OCI-LY3 (cell line): ENCODE data around the gene IL11RA.

Experiments used
- H2AFZ ChIP-seq: fragments of 200-600, 300-600 bp; shearing (Covaris generic); 2 replicates; pipeline ENCODE4 v1.6.0; 2014; ENCODE audit warnings: antibody characterized with exemption, low read depth, low read length
- H3K27ac ChIP-seq: fragments of 200-600, 300-600 bp; sonication (generic); 2 replicates; pipeline ENCODE4 v1.5.1; 2014; ENCODE audit warnings: mild to moderate bottlenecking, low read length, moderate library complexity, mixed read lengths
- H3K27me3 ChIP-seq: fragments of 200-600, 300-600 bp; sonication (generic); 2 replicates; pipeline ENCODE4 v1.6.1; 2014; ENCODE audit warnings: low read depth, low read length, mixed read lengths
- H3K36me3 ChIP-seq: fragments of 200-600, 300-600 bp; sonication (generic); replicated peaks from 2 replicates; pipeline ENCODE3; 2014; ENCODE audit warnings: low read depth, low read length, mixed read lengths
- H3K4me1 ChIP-seq: fragments of 300-600, 200-600 bp; sonication (generic); 2 replicates; pipeline ENCODE4 v1.6.1; 2014; ENCODE audit warnings: low read length, mixed read lengths
- H3K4me2 ChIP-seq: fragments of 200-600, 300-600 bp; sonication (generic); 2 replicates; pipeline ENCODE4 v1.6.1; 2014; ENCODE audit warnings: low read length, mixed read lengths
- H3K4me3 ChIP-seq: fragments of 300-600, 200-600 bp; sonication (generic); 2 replicates; pipeline ENCODE4 v1.5.1; 2014; ENCODE audit warnings: antibody characterized with exemption, mild to moderate bottlenecking, low read length, moderate library complexity
- H3K79me2 ChIP-seq: fragments of 300-600, 200-600 bp; shearing (Covaris generic); 2 replicates; pipeline ENCODE4 v1.6.1; 2014; ENCODE audit warnings: mild to moderate bottlenecking, low read length, mixed read lengths
- H3K9ac ChIP-seq: fragments of 300-600, 200-600 bp; shearing (Covaris generic); 2 replicates; pipeline ENCODE4 v1.6.0; 2014; ENCODE audit warnings: mild to moderate bottlenecking, low read length, moderate library complexity
- H3K9me3 ChIP-seq: fragments of 200-600, 300-600 bp; shearing (Covaris generic); 2 replicates; pipeline ENCODE4 v1.6.1; 2014; ENCODE audit warnings: low read length, mixed read lengths; ENCODE audit not compliant: insufficient read depth
- H4K20me1 ChIP-seq: fragments of 200-600, 300-600 bp; sonication (generic); 2 replicates; pipeline ENCODE4 v1.6.1; 2016; ENCODE audit warnings: low read length, mixed read lengths; ENCODE audit not compliant: insufficient read depth
- EZH2phosphoT487 ChIP-seq: fragments of 200-600 bp; shearing (Covaris generic); IDR thresholded peaks from 2 replicates; pipeline ENCODE4 v1.6.1; 2018; ENCODE audit warnings: antibody characterized with exemption, mixed run types, low read depth
- TF ChIP-seq, protein P1 (sequence below): fragments of 200-600, 300-600 bp; sonication (generic); IDR thresholded peaks from 2 replicates; pipeline ENCODE4 v1.5.1; 2014; ENCODE audit warnings: antibody characterized with exemption, low read length, low read depth

Gene IL11RA

DNA sequence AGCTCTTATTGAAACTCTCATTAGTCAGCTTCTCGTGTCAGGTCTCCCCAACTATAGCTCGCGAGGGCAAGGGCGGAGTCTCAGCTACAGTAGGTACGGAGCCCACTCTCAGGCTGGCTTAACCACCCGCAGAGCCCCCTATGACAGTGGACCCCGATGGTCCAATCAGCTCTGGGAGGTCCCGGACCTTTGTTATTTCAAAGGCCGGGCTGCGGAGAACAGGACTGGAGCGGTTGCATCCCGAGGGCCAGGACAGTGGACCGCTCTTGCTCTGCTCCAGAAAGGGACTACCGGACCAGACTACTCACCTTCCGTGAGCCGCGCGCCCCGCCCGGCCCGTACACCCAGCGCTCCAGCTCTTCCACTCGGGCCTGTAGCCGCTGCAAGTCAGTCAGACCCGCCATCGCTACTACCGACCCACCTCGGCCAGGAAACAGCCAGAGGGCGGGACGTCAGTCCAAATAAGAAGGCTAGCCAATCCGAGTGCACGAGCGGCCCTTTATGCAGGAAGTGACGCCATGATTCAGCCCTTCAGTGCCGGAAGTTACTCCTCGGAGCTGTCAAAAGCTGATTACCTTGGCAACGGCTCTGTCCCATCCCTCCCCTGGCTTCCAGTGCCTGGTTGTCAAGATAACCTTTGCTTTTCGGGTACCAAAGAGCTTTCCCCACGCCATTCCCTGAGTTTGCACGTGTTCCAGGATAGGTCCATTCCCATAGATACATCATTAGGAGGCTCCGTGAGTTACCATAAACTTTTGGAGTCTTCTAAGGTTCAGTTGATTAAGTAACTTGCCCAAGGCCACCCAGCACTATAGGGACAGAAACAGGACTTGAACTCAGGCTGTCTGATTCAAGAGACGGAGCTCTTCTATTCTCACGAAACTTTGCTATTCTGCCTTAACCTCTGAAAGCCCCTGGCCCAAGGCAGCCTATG is 31.7 kb upstream of the IL11RA start, which contains the start of gene DCTN3:
DCTN3 (minus strand) TSS at position 435 of the 934 bp plus-strand sequence; CDS start at position 404, 31 bp downstream.
- TF ChIP-seq EZH2phosphoT487, result no peak
- TF ChIP-seq, protein P1, sequence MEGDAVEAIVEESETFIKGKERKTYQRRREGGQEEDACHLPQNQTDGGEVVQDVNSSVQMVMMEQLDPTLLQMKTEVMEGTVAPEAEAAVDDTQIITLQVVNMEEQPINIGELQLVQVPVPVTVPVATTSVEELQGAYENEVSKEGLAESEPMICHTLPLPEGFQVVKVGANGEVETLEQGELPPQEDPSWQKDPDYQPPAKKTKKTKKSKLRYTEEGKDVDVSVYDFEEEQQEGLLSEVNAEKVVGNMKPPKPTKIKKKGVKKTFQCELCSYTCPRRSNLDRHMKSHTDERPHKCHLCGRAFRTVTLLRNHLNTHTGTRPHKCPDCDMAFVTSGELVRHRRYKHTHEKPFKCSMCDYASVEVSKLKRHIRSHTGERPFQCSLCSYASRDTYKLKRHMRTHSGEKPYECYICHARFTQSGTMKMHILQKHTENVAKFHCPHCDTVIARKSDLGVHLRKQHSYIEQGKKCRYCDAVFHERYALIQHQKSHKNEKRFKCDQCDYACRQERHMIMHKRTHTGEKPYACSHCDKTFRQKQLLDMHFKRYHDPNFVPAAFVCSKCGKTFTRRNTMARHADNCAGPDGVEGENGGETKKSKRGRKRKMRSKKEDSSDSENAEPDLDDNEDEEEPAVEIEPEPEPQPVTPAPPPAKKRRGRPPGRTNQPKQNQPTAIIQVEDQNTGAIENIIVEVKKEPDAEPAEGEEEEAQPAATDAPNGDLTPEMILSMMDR, result no peak
- Histone ChIP-seq H3K4me2 (peak within 1 kb of the TSS; percentile 96), H3K27me3 (no peaks in the 10 kb centered on the region), H3K9me3 (no peaks in the 10 kb centered on the region), H4K20me1 (no peaks in the 10 kb centered on the region), H3K36me3 (no peaks in the 10 kb centered on the region), H3K79me2 (no peaks in the 10 kb centered on the region), H3K9ac (peak within 1 kb of the TSS; percentile 69), H3K4me3 (peak within 1 kb of the TSS; percentile 94), H2AFZ (peak within 1 kb of the TSS; percentile 97), H3K27ac (no peak within 1 kb of the TSS), H3K4me1 (peaks cover 12% of the 10 kb centered on the region)

DNA sequence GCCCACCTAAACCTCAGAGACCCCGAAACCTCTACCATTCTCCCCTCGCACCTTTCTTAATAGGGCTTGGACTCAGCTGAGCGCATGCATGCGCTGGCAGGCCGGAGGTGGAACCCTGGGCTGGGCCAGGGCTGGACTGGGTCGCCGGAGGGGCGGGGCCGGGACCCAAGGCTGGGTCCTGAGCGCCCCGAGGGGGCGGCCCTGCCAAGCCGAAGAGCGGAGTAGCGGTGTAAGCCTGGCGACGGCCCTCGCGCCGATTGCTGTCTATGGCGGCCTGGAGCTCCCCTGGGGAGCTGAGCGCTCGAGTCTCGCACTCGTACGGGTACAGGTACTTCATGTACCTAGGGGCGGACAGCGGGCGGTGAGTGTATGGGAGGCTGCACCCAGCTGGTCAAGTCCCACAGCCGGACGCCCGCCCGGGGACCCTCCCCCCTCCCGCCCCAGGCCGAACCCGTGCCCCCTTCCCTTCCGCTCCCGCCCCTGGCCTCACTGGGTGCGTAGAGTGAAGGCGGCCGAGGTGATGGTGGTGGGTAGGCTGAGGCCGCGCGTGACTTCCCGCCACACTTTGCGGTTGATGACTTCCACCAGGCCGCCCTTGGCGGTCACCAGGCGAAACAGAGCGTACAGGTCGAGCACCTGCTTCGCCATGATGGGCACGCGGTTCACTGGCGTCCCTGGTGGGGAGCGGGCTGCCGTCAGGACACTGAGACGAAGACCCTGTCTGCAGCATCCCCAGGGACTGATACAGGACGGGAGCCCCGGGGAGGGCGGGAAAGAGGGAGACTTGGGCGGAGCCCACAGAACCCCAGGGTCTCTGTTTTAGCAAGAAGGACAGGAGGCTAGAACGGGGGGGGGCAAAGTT is 28.4 kb upstream of the IL11RA start:
- Histone ChIP-seq H3K4me2 (no peak overlapping the region), H3K36me3 (no peaks in the 10 kb centered on the region), H4K20me1 (no peaks in the 10 kb centered on the region), H3K27ac (no peak overlapping the region), H3K4me1 (peaks cover 17% of the 10 kb centered on the region), H3K4me3 (no peak overlapping the region), H3K9ac (no peak overlapping the region), H3K9me3 (no peaks in the 10 kb centered on the region), H3K27me3 (peaks cover 31% of the 10 kb centered on the region), H3K79me2 (no peaks in the 10 kb centered on the region), H2AFZ (no peak overlapping the region)
- TF ChIP-seq, protein P1, result no peak
- no peak for TF ChIP-seq EZH2phosphoT487

DNA sequence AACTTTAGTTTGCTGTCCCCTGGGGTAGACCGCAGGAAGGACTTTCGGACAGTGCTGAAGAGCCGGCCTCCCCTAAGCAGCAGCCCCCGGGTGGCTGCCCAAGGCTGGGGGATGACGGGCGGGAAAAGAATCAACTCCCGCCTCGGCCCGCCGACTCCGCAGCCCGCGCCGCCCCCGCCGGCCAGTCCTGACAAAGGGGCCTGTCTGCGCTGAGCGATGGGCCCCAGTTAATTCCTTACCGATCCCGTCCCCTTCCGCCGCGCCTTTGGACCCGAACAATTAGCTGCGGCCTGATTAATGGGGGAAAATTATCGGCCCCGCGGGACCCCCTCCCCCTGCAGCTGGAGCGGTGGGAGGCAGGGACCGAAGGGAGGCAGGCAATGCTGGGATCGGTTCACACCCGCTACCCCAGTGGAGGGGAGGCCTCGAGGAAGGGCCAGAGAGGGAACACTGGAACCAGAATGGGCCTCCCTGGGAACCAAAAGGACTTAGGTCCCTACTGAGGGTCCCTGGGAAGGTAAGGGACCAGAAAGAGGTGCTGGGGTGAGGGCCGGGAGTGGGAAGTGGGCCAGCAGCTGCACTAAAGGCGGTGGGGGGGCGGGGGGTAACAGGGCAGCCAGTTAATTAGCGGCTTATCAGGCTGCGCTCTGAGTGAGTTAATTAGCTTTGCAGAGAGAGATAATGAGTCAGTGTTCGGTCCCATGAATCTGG is 27.4 kb upstream of the IL11RA start:
- H2AFZ ChIP-seq, result no peak overlapping the region
- no peaks in the 10 kb centered on the region for H3K9me3 ChIP-seq
- H4K20me1 ChIP-seq, result no peaks in the 10 kb centered on the region
- H3K27ac ChIP-seq, result no peak overlapping the region
- H3K27me3 ChIP-seq, result peaks cover 39% of the 10 kb centered on the region
- H3K4me1 ChIP-seq, result peaks cover 16% of the 10 kb centered on the region
- no peak overlapping the region for H3K4me2 ChIP-seq
- no peak overlapping the region for H3K9ac ChIP-seq
- no peak for TF ChIP-seq EZH2phosphoT487
- TF ChIP-seq, protein P1, result no peak
- H3K79me2 ChIP-seq, result no peaks in the 10 kb centered on the region
- no peaks in the 10 kb centered on the region for H3K36me3 ChIP-seq
- H3K4me3 ChIP-seq, result no peak overlapping the region
